NCI-H2171 treated with DMSO at 0.1 percent for 48 hours (cell line): ENCODE measurements around the gene MYDGF.
A peak's percentile ranks its signal among the peaks of the same experiment; 100 is the strongest.
"Not testable (repeated sequence)": the region's sequence is repeated elsewhere in the genome, so short reads cannot be mapped to it uniquely, and the experiment has no call there.

ENCODE experiments used
- DNase-seq: peaks from one replicate; lab custom pipeline; 2025; lab: John Stamatoyannopoulos, UW

MYDGF gene

GRCh38 chr19:4669723-4670480 lies at the start of gene MYDGF:
MYDGF (minus strand) TSS chr19:4670342; CDS start chr19:4670334, 8 bp downstream.
- peak; percentile 81 for DNase-seq

- DNase-seq, result no peak
Observed at GRCh38 chr19:4719499-4719866, 49.3 kb upstream of the MYDGF start.

- DNase-seq, result no peak
Observed at GRCh38 chr19:4717966-4718701, 48.0 kb upstream of the MYDGF start.

- DNase-seq, result no peak
Observed at GRCh38 chr19:4717191-4717965, 47.2 kb upstream of the MYDGF start.

GRCh38 chr19:4715529-4716221 lies 45.5 kb upstream of the MYDGF start:
- no peak for DNase-seq

- DNase-seq, result not testable (repeated sequence)
Observed at GRCh38 chr19:4715178-4715528, 45.0 kb upstream of the MYDGF start.

- no peak for DNase-seq
Observed at GRCh38 chr19:4714016-4714415, 43.9 kb upstream of the MYDGF start.

GRCh38 chr19:4713384-4713951 lies 43.3 kb upstream of the MYDGF start:
- no peak for DNase-seq

- no peak for DNase-seq
Observed at GRCh38 chr19:4712771-4713170, 42.6 kb upstream of the MYDGF start.

- DNase-seq, result no peak
Observed at GRCh38 chr19:4711211-4711610, 41.1 kb upstream of the MYDGF start.

GRCh38 chr19:4710281-4710600 lies 40.1 kb upstream of the MYDGF start:
- no peak for DNase-seq

- no peak for DNase-seq
Observed at GRCh38 chr19:4709440-4710280, 39.5 kb upstream of the MYDGF start.

GRCh38 chr19:4707956-4708650 lies 38.0 kb upstream of the MYDGF start:
- DNase-seq, result no peak

- DNase-seq, result no peak
Observed at GRCh38 chr19:4707322-4707721, 37.2 kb upstream of the MYDGF start.

- peak; percentile 38 for DNase-seq
Observed at GRCh38 chr19:4705413-4706131, 35.4 kb upstream of the MYDGF start.

GRCh38 chr19:4704317-4704673 lies 34.2 kb upstream of the MYDGF start:
- no peak for DNase-seq

GRCh38 chr19:4703671-4704316 lies 33.7 kb upstream of the MYDGF start:
- DNase-seq, result no peak

GRCh38 chr19:4702764-4703163 lies 32.6 kb upstream of the MYDGF start:
- no peak for DNase-seq

- DNase-seq, result no peak
Observed at GRCh38 chr19:4701557-4701956, 31.4 kb upstream of the MYDGF start.

GRCh38 chr19:4700693-4700970 lies 30.5 kb upstream of the MYDGF start:
- DNase-seq, result no peak
